Measurements from ENCODE around the gene LIN37. TPM values are rescaled to one million over a fixed set of nuclear protein-coding genes. Genes with fewer than 3 reads are reported as not detected.
A peak's percentile ranks its signal among the peaks of the same experiment; 100 is the strongest.

LIN37 gene
- total and polyA plus RNA-seq, 2 of the 13 experiments (the other 11 are each of a cell fraction or from before 2014, with no cell fraction given), result 6.3 to 8.7 TPM

DNA sequence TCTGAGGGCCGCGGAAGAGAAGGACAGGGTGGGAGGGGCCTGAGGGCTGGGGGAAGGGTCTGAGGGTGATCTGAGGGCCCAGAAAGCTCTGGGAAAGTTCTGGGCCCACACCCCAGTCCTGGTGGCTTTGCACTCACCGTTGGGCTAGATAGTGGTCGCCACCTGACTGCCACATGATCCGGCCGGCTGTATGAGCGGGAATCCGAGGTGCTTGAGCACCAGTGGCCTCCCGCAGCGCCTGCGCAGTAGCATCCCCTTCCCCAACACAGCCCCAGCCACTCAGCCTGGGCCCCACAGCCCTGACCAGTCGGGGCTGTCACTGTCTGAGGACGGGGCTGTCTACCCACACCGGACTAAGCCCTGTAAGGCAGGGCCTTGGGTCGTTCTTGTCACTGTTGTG lies 49.3 kb downstream of the LIN37 start (continued):
- TF ChIP-seq, protein P1, sequence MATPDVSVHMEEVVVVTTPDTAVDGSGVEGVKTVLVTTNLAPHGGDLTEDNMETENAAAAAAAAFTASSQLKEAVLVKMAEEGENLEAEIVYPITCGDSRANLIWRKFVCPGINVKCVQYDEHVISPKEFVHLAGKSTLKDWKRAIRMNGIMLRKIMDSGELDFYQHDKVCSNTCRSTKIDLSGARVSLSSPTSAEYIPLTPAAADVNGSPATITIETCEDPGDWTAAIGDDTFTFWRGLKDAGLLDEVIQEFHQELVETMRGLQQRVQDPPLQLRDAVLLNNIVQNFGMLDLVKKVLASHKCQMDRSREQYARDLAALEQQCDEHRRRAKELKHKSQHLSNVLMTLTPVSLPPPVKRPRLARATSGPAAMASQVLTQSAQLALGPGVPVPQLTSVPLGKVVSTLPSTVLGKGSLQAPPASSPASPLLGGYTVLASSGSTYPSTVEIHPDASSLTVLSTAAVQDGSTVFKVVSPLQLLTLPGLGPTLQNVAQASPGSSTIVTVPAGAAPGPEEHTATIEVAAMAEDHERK (CRISPR knock-in tag; IDR thresholded peaks at IDR 0.05; ENCODE audit: low read depth), result no peak
- peak; percentile 91 for TF ChIP-seq ZNF687 (CRISPR knock-in tag; IDR thresholded peaks at IDR 0.05)
- peak; percentile 53; the same call in 1 of the 2 replicates for TF ChIP-seq ZNF563 (CRISPR knock-in tag; IDR thresholded peaks at IDR 0.05)
- TF ChIP-seq SIN3B (IDR thresholded peaks at IDR 0.05; ENCODE audit: low read length), result no peak
- no peak for TF ChIP-seq ZNF562 (CRISPR knock-in tag; IDR thresholded peaks at IDR 0.05; ENCODE audit: borderline replicate concordance)
- 0 out of 2 replicates have a peak, but pooled peaks have one; percentile 64 for TF ChIP-seq BORCS8-MEF2B (CRISPR knock-in tag; IDR thresholded peaks at IDR 0.05)
- 0 out of 2 replicates have a peak, but pooled peaks have one; percentile 33 for TF ChIP-seq TFE3 (CRISPR knock-in tag; IDR thresholded peaks at IDR 0.05)
- 0 out of 2 replicates have a peak, but pooled peaks have one; percentile 20 for TF ChIP-seq POLR2AphosphoS5 (IDR thresholded peaks at IDR 0.05; ENCODE audit: low read depth, low read length)
- TF ChIP-seq ZNF207 (IDR thresholded peaks at IDR 0.05; ENCODE audit: borderline replicate concordance), result no peak
- TF ChIP-seq NRL (CRISPR knock-in tag; IDR thresholded peaks at IDR 0.05; ENCODE audit: borderline replicate concordance), result peak; percentile 48; the same call in 1 of the 2 replicates
- no peak for TF ChIP-seq SRF (IDR thresholded peaks at IDR 0.05; ENCODE audit: low read depth, low read length)
- TF ChIP-seq, protein P2, sequence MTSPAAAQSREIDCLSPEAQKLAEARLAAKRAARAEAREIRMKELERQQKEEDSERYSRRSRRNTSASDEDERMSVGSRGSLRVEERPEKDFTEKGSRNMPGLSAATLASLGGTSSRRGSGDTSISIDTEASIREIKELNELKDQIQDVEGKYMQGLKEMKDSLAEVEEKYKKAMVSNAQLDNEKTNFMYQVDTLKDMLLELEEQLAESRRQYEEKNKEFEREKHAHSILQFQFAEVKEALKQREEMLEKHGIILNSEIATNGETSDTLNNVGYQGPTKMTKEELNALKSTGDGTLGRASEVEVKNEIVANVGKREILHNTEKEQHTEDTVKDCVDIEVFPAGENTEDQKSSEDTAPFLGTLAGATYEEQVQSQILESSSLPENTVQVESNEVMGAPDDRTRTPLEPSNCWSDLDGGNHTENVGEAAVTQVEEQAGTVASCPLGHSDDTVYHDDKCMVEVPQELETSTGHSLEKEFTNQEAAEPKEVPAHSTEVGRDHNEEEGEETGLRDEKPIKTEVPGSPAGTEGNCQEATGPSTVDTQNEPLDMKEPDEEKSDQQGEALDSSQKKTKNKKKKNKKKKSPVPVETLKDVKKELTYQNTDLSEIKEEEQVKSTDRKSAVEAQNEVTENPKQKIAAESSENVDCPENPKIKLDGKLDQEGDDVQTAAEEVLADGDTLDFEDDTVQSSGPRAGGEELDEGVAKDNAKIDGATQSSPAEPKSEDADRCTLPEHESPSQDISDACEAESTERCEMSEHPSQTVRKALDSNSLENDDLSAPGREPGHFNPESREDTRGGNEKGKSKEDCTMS (CRISPR knock-in tag; conservative IDR thresholded peaks at IDR 0.05), result no peak
- TF ChIP-seq RFX1 (IDR thresholded peaks at IDR 0.05), result no peak
- TF ChIP-seq ZNF12 (CRISPR knock-in tag; IDR thresholded peaks at IDR 0.05), result no peak
- TF ChIP-seq NFAT5 (CRISPR knock-in tag; IDR thresholded peaks at IDR 0.05), result peak; percentile 79; the same call in 1 of the 2 replicates
